Neural cell (in vitro differentiated cells): ENCODE data around the gene VAT1L.

Experiments
- CTCF ChIP-seq: fragments of 450-650 bp; IDR thresholded peaks from 2 replicates; pipeline ENCODE4 v1.5.1; 2014; ENCODE audit warnings: antibody characterized with exemption, mild to moderate bottlenecking, moderate library complexity; ENCODE audit not compliant: poor library complexity, severe bottlenecking
- EZH2 ChIP-seq: fragments of 200-600, 300-800 bp; shearing (Covaris generic), sonication (generic); IDR thresholded peaks from 2 replicates; pipeline ENCODE4 v1.6.1; 2014; ENCODE audit warnings: antibody characterized with exemption, low read length, borderline replicate concordance, mild to moderate bottlenecking; ENCODE audit not compliant: insufficient read depth, poor library complexity, severe bottlenecking
- MXI1 ChIP-seq: fragments of 450-650 bp; conservative IDR thresholded peaks from 2 replicates; pipeline ENCODE4 v1.6.1; 2014; ENCODE audit warnings: antibody characterized with exemption, mild to moderate bottlenecking; ENCODE audit not compliant: poor library complexity, severe bottlenecking
- POLR2AphosphoS5 ChIP-seq: IDR thresholded peaks from 2 replicates; pipeline ENCODE4 v1.6.1; 2012
- REST ChIP-seq: IDR thresholded peaks from 2 replicates; pipeline ENCODE4 v1.6.1; 2012; ENCODE audit warnings: borderline replicate concordance
- TAF1 ChIP-seq: IDR thresholded peaks from 2 replicates; pipeline ENCODE4 v1.6.1; 2012; ENCODE audit warnings: low read depth

- TF ChIP-seq CTCF (no peak), TAF1 (no peak), EZH2 (no peak), MXI1 (no peak), REST (no peak), POLR2AphosphoS5 (no peak)
These were observed 89.5 kb downstream of the VAT1L start for GRCh38 chr16:77877712-77878347.
